ENCODE results near the gene SNRNP40. TPM values are rescaled to one million over a fixed set of nuclear protein-coding genes. Genes with fewer than 3 reads are reported as not detected.

Gene SNRNP40
- total RNA-seq, 2 donors from 2014 or later: 34.7 to 59.6 TPM

- Histone ChIP-seq H3K9ac (ENCODE audit: low read depth in 2 of 2, low read length in 2 of 2) (no peak overlapping the region), H3K4me3 (no peak overlapping the region), H3K27ac (no peak overlapping the region), H3K36me3 (no peaks in the 10 kb centered on the region), H3K4me1 (peaks cover 4% of the 10 kb centered on the region), H3K27me3 (no peaks in the 10 kb centered on the region), H3K9me3 (no peaks in the 10 kb centered on the region)
- no peak for DNase-seq
- intact Hi-C loops (cut with DNase I): no loop called here
- no peak for TF ChIP-seq CTCF (IDR thresholded peaks at IDR 0.05)
Measured at GRCh38 chr1:31221072-31221471, 75.5 kb downstream of the SNRNP40 start.

GRCh38 chr1:31219489-31219888, 77.1 kb downstream of the SNRNP40 start:
- Histone ChIP-seq H3K9me3 (no peaks in the 10 kb centered on the region), H3K9ac (ENCODE audit: low read depth in 2 of 2, low read length in 2 of 2) (no peak overlapping the region), H3K27me3 (no peaks in the 10 kb centered on the region), H3K4me3 (no peak overlapping the region), H3K36me3 (no peaks in the 10 kb centered on the region), H3K4me1 (peaks cover 2% of the 10 kb centered on the region), H3K27ac (no peak overlapping the region)
- DNase-seq: no peak
- no peak for TF ChIP-seq CTCF (IDR thresholded peaks at IDR 0.05)
- intact Hi-C loops (cut with DNase I): no loop called here

GRCh38 chr1:31218705-31219104, 77.9 kb downstream of the SNRNP40 start:
- H3K4me1 ChIP-seq: no peaks in the 10 kb centered on the region
- intact Hi-C loops (cut with DNase I): no loop called here
- no peaks in the 10 kb centered on the region for H3K36me3 ChIP-seq
- no peaks in the 10 kb centered on the region for H3K9me3 ChIP-seq
- no peak for DNase-seq
- no peak overlapping the region for H3K9ac ChIP-seq (ENCODE audit: low read depth in 2 of 2, low read length in 2 of 2)
- no peaks in the 10 kb centered on the region for H3K27me3 ChIP-seq
- H3K27ac ChIP-seq: no peak overlapping the region
- no peak overlapping the region for H3K4me3 ChIP-seq
- no peak for TF ChIP-seq CTCF (IDR thresholded peaks at IDR 0.05)

GRCh38 chr1:31216016-31216415, 80.6 kb downstream of the SNRNP40 start:
- H3K27ac ChIP-seq: no peak overlapping the region
- TF ChIP-seq CTCF (IDR thresholded peaks at IDR 0.05): no peak

GRCh38 chr1:31215065-31215570, 81.5 kb downstream of the SNRNP40 start:
- H3K9ac ChIP-seq (ENCODE audit: low read depth in 2 of 2, low read length in 2 of 2): no peak overlapping the region
- no peak for TF ChIP-seq CTCF (IDR thresholded peaks at IDR 0.05)
- no peaks in the 10 kb centered on the region for H3K9me3 ChIP-seq
- H3K36me3 ChIP-seq: no peaks in the 10 kb centered on the region
- no peak for DNase-seq
- H3K4me3 ChIP-seq: no peak overlapping the region
- H3K27me3 ChIP-seq: no peaks in the 10 kb centered on the region
- H3K27ac ChIP-seq: no peak overlapping the region
- no peaks in the 10 kb centered on the region for H3K4me1 ChIP-seq
- intact Hi-C loops (cut with DNase I): no loop called here

More at GRCh38 chr1:31216016-31216415, 80.6 kb downstream of the SNRNP40 start:
- Histone ChIP-seq H3K4me1 (no peaks in the 10 kb centered on the region), H3K36me3 (no peaks in the 10 kb centered on the region), H3K9me3 (no peaks in the 10 kb centered on the region), H3K4me3 (no peak overlapping the region), H3K27me3 (no peaks in the 10 kb centered on the region), H3K9ac (ENCODE audit: low read depth in 2 of 2, low read length in 2 of 2) (peak overlapping the region in 1 of 2 donors; percentile 12)
- intact Hi-C loops (cut with DNase I): no loop called here
- peak; percentile 54 for DNase-seq

Data from colonic mucosa (tissue), 4 donors.